22Rv1 (cell line): ENCODE results near the gene SRGAP1.

Experiments
- CTCF ChIP-seq: fragments of 450-650 bp; IDR thresholded peaks from 2 replicates; pipeline ENCODE4 v1.5.1; 2017; ENCODE audit warnings: mild to moderate bottlenecking
- ZFX ChIP-seq: fragments of 450-650 bp; IDR thresholded peaks from 2 replicates; pipeline ENCODE4 v1.6.1; 2017; ENCODE audit warnings: antibody characterized with exemption, borderline replicate concordance

GRCh38 chr12:64160711-64161060, 316.2 kb downstream of the SRGAP1 start:
- TF ChIP-seq CTCF (no peak), ZFX (no peak)
